Panc1 (cell line): ENCODE data around the gene ZNF835. TPM values are rescaled to one million over a fixed set of nuclear protein-coding genes. Genes with fewer than 3 reads are reported as not detected.

Experiments used
- ATAC-seq: fragments of 200-7000 bp; cut with Tn5 transposase; 2 replicates; pipeline ENCODE4 v1.9.1; 2020; ENCODE audit warnings: mild to moderate bottlenecking, moderate library complexity
- BruUV-seq: library from RNA; stranded (reverse); fragments of 400-500 nt; replicated peaks from 2 replicates; lab custom pipeline; 2021; lab: Mats Ljungman, UMichigan
- CTCF ChIA-PET: fragments of 300-600 bp; sonication (Branson Sonifier 250); formaldehyde crosslinking; loops from one replicate; lab custom pipeline; 2022; ENCODE audit warnings: antibody characterized with exemption; lab: Charles Lee
- POLR2A ChIA-PET: fragments of 300-600 bp; sonication (Branson Sonifier 250); formaldehyde crosslinking; loops from one replicate; lab custom pipeline; 2022; ENCODE audit warnings: antibody characterized with exemption; lab: Charles Lee
- DNase-seq: peaks from one replicate; pipeline ENCODE4 v3.0.0-alpha.2; 2010; ENCODE audit warnings: low read depth, low spot score
- H3K27ac ChIP-seq: 2 replicates; pipeline ENCODE4 v1.5.1; 2011; ENCODE audit warnings: mild to moderate bottlenecking, low read length, inconsistent platforms
- H3K27me3 ChIP-seq: fragments of 200-500 bp; sonication (Bioruptor generic); 2 replicates; pipeline ENCODE4 v1.6.0; 2014; ENCODE audit warnings: low read length, inconsistent platforms; ENCODE audit not compliant: control insufficient read depth, insufficient read depth
- H3K36me3 ChIP-seq: fragments of 200-500 bp; sonication (Bioruptor generic); 2 replicates; pipeline ENCODE4 v1.5.1; 2014; ENCODE audit warnings: inconsistent platforms, mild to moderate bottlenecking, low read length, moderate library complexity; ENCODE audit not compliant: control insufficient read depth, insufficient read depth
- H3K4me1 ChIP-seq: 2 replicates; pipeline ENCODE4 v1.5.1; 2011; ENCODE audit warnings: inconsistent platforms, mild to moderate bottlenecking, low read length, moderate library complexity; ENCODE audit not compliant: control insufficient read depth, insufficient read depth
- H3K4me3 ChIP-seq, 2 experiments: 2 replicates each; pipeline ENCODE4 v1.5.1; 2011 to 2012; ENCODE audit warnings: low read depth in 2 of 2, low read length in 2 of 2, mild to moderate bottlenecking in 2 of 2, inconsistent platforms in 1 of 2, moderate library complexity in 1 of 2
- H3K9me3 ChIP-seq: fragments of 200-500 bp; sonication (Bioruptor generic); 2 replicates; pipeline ENCODE4 v1.5.1; 2014; ENCODE audit warnings: low read depth, mild to moderate bottlenecking, inconsistent platforms, low read length, moderate library complexity; ENCODE audit not compliant: control insufficient read depth, insufficient read depth
- CTCF ChIP-seq: fragments of 450-650 bp; IDR thresholded peaks from 2 replicates; pipeline ENCODE4 v1.5.1; 2017; ENCODE audit warnings: mild to moderate bottlenecking
- POLR2AphosphoS5 ChIP-seq: IDR thresholded peaks from 2 replicates; pipeline ENCODE4 v1.6.1; 2012; ENCODE audit warnings: mild to moderate bottlenecking, low read depth, low read length, moderate library complexity
- REST ChIP-seq, 2 experiments: IDR thresholded peaks; 2 replicates each; pipeline ENCODE4 v1.6.1; 2011 to 2012; ENCODE audit warnings: low read depth in 2 of 2, control low read depth in 1 of 2, low read length in 1 of 2, mild to moderate bottlenecking in 1 of 2, moderate library complexity in 1 of 2; ENCODE audit not compliant: insufficient read depth in 1 of 2
- SIN3A ChIP-seq: IDR thresholded peaks from 2 replicates; pipeline ENCODE4 v1.6.1; 2012; ENCODE audit warnings: low read depth, mild to moderate bottlenecking, low read length, moderate library complexity, borderline replicate concordance; ENCODE audit not compliant: insufficient read depth
- TCF7L2 ChIP-seq: IDR thresholded peaks from 2 replicates; pipeline ENCODE4 v1.6.1; 2011; ENCODE audit warnings: mild to moderate bottlenecking, low read depth, low read length, inconsistent platforms
- in situ Hi-C: cut with HindIII; loops from 2 replicates; pipeline ENCODE4 v1.10.0; 2016; ENCODE audit warnings: low sequenced_read_pairs, low pct_unique_long_range_greater_than_20kb
- intact Hi-C: fragments of 100-400 bp; cut with micrococcal nuclease; formaldehyde crosslinking; loops from one replicate; pipeline ENCODE4 v1.10.0; 2022; ENCODE audit not compliant: unreplicated experiment
- total RNA-seq: library from RNA; stranded (reverse); gene quantifications from one replicate; pipeline ENCODE4 v1.2.1, GENCODE V29; 2021; ENCODE audit not compliant: unreplicated experiment

Gene ZNF835
- total RNA-seq, 1 experiment from 2014 or later, result not detected

GRCh38 chr19:56690670-56691069 lies 19.1 kb upstream of the ZNF835 start:
- CTCF ChIA-PET, result no interaction called here
- H3K36me3 ChIP-seq, result no peaks in the 10 kb centered on the region
- H3K9me3 ChIP-seq, result no peaks in the 10 kb centered on the region
- POLR2A ChIA-PET, result no interaction called here
- ATAC-seq, result no peak
- no TSS peak for BruUV-seq
- H3K4me3 ChIP-seq, result no peak overlapping the region
- H3K27ac ChIP-seq, result no peak overlapping the region
- intact Hi-C loops, result no loop called here
- TF ChIP-seq REST (IDR thresholded peaks at IDR 0.05; ENCODE audit: insufficient read depth in 1 of 2, low read depth in 2 of 2, low read length in 1 of 2), result no peak
- TF ChIP-seq POLR2AphosphoS5, result no peak
- TF ChIP-seq CTCF, result no peak
- TF ChIP-seq TCF7L2, result no peak
- TF ChIP-seq SIN3A, result no peak
- H3K4me1 ChIP-seq, result no peaks in the 10 kb centered on the region
- no peaks in the 10 kb centered on the region for H3K27me3 ChIP-seq
- in situ Hi-C loops, result no loop called here
- DNase-seq, result no peak

- H3K9me3 ChIP-seq, result no peaks in the 10 kb centered on the region
- POLR2A ChIA-PET, result no interaction called here
- in situ Hi-C loops, result no loop called here
- ATAC-seq, result no peak
- no TSS peak for BruUV-seq
- CTCF ChIA-PET, result no interaction called here
- no peak overlapping the region for H3K4me3 ChIP-seq
- H3K27me3 ChIP-seq, result no peaks in the 10 kb centered on the region
- H3K36me3 ChIP-seq, result no peaks in the 10 kb centered on the region
- DNase-seq, result no peak
- H3K27ac ChIP-seq, result no peak overlapping the region
- H3K4me1 ChIP-seq, result no peaks in the 10 kb centered on the region
- TF ChIP-seq POLR2AphosphoS5 (no peak), SIN3A (no peak), TCF7L2 (no peak), CTCF (no peak), REST (IDR thresholded peaks at IDR 0.05; ENCODE audit: insufficient read depth in 1 of 2, low read depth in 2 of 2, low read length in 1 of 2) (no peak)
- intact Hi-C loops, result no loop called here
Observed at GRCh38 chr19:56689198-56689597, 17.6 kb upstream of the ZNF835 start.
